GM23248 (cell line): ENCODE data around the gene ARHGEF28. TPM values are rescaled to one million over a fixed set of nuclear protein-coding genes. Genes with fewer than 3 reads are reported as not detected.

Experiments used
- DNase-seq: peaks from one replicate; pipeline ENCODE4 v3.0.0-alpha.2; 2015
- H2AFZ ChIP-seq: fragments of 200-600 bp; sonication (generic); 2 replicates; pipeline ENCODE4 v1.6.1; 2016; ENCODE audit warnings: antibody characterized with exemption
- H3F3A ChIP-seq: fragments of 200-600 bp; sonication (generic); 2 replicates; pipeline ENCODE4 v1.6.1; 2016; ENCODE audit warnings: mild to moderate bottlenecking, antibody characterized with exemption, mixed run types; ENCODE audit not compliant: insufficient read depth
- H3K27ac ChIP-seq: fragments of 200-600 bp; sonication (generic); 2 replicates; pipeline ENCODE4 v1.5.1; 2016; ENCODE audit warnings: mild to moderate bottlenecking
- H3K27me3 ChIP-seq: fragments of 200-600 bp; sonication (generic); replicated peaks from 2 replicates; pipeline ENCODE4 v1.6.1; 2016; ENCODE audit warnings: mild to moderate bottlenecking; ENCODE audit not compliant: insufficient read depth
- H3K36me3 ChIP-seq: fragments of 200-600 bp; sonication (generic); 2 replicates; pipeline ENCODE4 v1.6.1; 2016; ENCODE audit warnings: low read depth, mild to moderate bottlenecking
- H3K4me1 ChIP-seq: fragments of 200-600 bp; sonication (generic); 2 replicates; pipeline ENCODE4 v1.6.1; 2016; ENCODE audit warnings: mild to moderate bottlenecking; ENCODE audit not compliant: insufficient read depth
- H3K4me2 ChIP-seq: fragments of 200-600 bp; sonication (generic); one replicate; pipeline ENCODE4 v1.6.1; 2016; ENCODE audit warnings: mild to moderate bottlenecking; ENCODE audit not compliant: unreplicated experiment
- H3K4me3 ChIP-seq: fragments of 200-600 bp; sonication (generic); 2 replicates; pipeline ENCODE4 v1.5.1; 2016; ENCODE audit warnings: mild to moderate bottlenecking
- H3K79me2 ChIP-seq: fragments of 200-600 bp; sonication (generic); 2 replicates; pipeline ENCODE4 v1.6.1; 2016; ENCODE audit warnings: mild to moderate bottlenecking; ENCODE audit not compliant: insufficient read depth
- H3K9ac ChIP-seq: fragments of 200-600 bp; sonication (generic); 2 replicates; pipeline ENCODE4 v1.6.1; 2016; ENCODE audit warnings: mild to moderate bottlenecking
- H3K9me2 ChIP-seq: fragments of 200-600 bp; sonication (generic); 2 replicates; pipeline ENCODE4 v1.6.1; 2016; ENCODE audit warnings: mixed run types, mild to moderate bottlenecking, moderate library complexity; ENCODE audit not compliant: insufficient read depth
- H3K9me3 ChIP-seq: fragments of 200-600 bp; sonication (generic); one replicate; pipeline ENCODE4 v1.6.1; 2017; ENCODE audit warnings: low read depth
- H4K20me1 ChIP-seq: fragments of 200-600 bp; sonication (generic); 2 replicates; pipeline ENCODE4 v1.6.0; 2016; ENCODE audit not compliant: insufficient read depth
- EZH2 ChIP-seq: fragments of 200-600 bp; sonication (generic); IDR thresholded peaks from 2 replicates; pipeline ENCODE4 v1.6.1; 2018; ENCODE audit warnings: antibody characterized with exemption, mild to moderate bottlenecking; ENCODE audit not compliant: insufficient read depth, poor library complexity, severe bottlenecking
- EZH2phosphoT487 ChIP-seq: fragments of 200-600 bp; sonication (generic); IDR thresholded peaks from 2 replicates; pipeline ENCODE4 v1.6.1; 2018; ENCODE audit warnings: antibody characterized with exemption, moderate library complexity, mild to moderate bottlenecking, low read depth; ENCODE audit not compliant: insufficient read depth
- WGBS, 2 experiments: methylation state at CpG; one replicate each; pipeline ENCODE4 v1.1.6; 2015 to 2017; ENCODE audit warnings: low lambda C conversion rate in 2 of 2, low coverage in 1 of 2; ENCODE audit errors: missing lambda C conversion rate in 2 of 2; 5-methylcytosine and 5-hydroxymethylcytosine counted together
- in situ Hi-C: fragments of 300-500 bp; cut with MboI; formaldehyde crosslinking; loops from 2 replicates; pipeline ENCODE4 v1.15.0; 2020
- polyA plus RNA-seq: library from polyadenylated mRNA; unstranded; fragments of >200 nt; fragmentation: Nextera tagmentation; extraction: Ambion mirVana; gene quantifications from 2 replicates; pipeline ENCODE4 v1.2.1, GENCODE V29; 2016
- total RNA-seq: library from RNA; depleted of rRNA; stranded (reverse); fragments of >200 nt; shearing (Covaris generic); gene quantifications from 2 replicates; pipeline ENCODE4 v1.2.3, GENCODE V29; 2014

Gene ARHGEF28
- total and polyA plus RNA-seq, 2 experiments from 2014 or later: 5.0 to 9.6 TPM

DNA sequence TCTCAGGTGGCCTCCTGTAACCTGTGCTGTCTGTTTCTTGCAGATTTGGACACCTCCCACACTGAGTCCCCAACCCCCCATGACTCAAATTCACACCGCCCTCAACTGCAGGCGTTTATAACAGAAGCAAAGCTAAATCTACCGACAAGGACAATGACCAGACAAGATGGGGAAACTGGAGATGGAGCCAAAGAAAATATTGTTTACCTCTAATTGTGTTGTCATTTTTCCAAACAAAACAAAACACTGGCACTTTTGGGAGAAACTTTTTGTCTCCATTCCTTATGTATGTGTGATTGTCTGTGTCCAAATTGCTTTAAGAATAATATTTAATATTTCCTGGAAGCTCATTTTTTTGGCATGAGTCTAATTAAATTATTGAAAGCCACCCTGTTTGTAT, 314.8 kb downstream of the ARHGEF28 start:
- H3K4me3 ChIP-seq: no peak overlapping the region
- peaks cover 28% of the 10 kb centered on the region for H3F3A ChIP-seq
- H3K36me3 ChIP-seq: no peaks in the 10 kb centered on the region
- TF ChIP-seq EZH2phosphoT487: no peak
- TF ChIP-seq EZH2: no peak
- H3K27me3 ChIP-seq: no peaks in the 10 kb centered on the region
- no peak overlapping the region for H3K4me2 ChIP-seq
- no peak for DNase-seq
- H3K9me2 ChIP-seq: no peaks in the 10 kb centered on the region
- WGBS, 2 experiments: 96 to 100% methylated on average over 3 of the region's 3 CpGs
- H4K20me1 ChIP-seq: no peaks in the 10 kb centered on the region
- H3K79me2 ChIP-seq: no peaks in the 10 kb centered on the region
- no peak overlapping the region for H3K9ac ChIP-seq
- in situ Hi-C loops: no loop called here
- H3K9me3 ChIP-seq: no peaks in the 10 kb centered on the region
- H3K27ac ChIP-seq: no peak overlapping the region
- peaks cover 19% of the 10 kb centered on the region for H3K4me1 ChIP-seq
- no peak overlapping the region for H2AFZ ChIP-seq

GRCh38 chr5:73942783-73943182, 316.8 kb downstream of the ARHGEF28 start:
- no peaks in the 10 kb centered on the region for H3K9me2 ChIP-seq
- no peak overlapping the region for H3K9ac ChIP-seq
- no peaks in the 10 kb centered on the region for H3K79me2 ChIP-seq
- in situ Hi-C loops: no loop called here
- H3K27me3 ChIP-seq: no peaks in the 10 kb centered on the region
- H3K27ac ChIP-seq: no peak overlapping the region
- no peak overlapping the region for H2AFZ ChIP-seq
- no peak overlapping the region for H3K4me3 ChIP-seq
- no peaks in the 10 kb centered on the region for H3K36me3 ChIP-seq
- TF ChIP-seq EZH2 (no peak), EZH2phosphoT487 (no peak)
- no peaks in the 10 kb centered on the region for H4K20me1 ChIP-seq
- H3K4me1 ChIP-seq: peaks cover 19% of the 10 kb centered on the region
- no peaks in the 10 kb centered on the region for H3K9me3 ChIP-seq
- no peak for DNase-seq
- 87 to 94% methylated on average over 1 of the region's 1 CpG for WGBS, 2 experiments
- H3K4me2 ChIP-seq: no peak overlapping the region
- H3F3A ChIP-seq: peaks cover 18% of the 10 kb centered on the region

DNA sequence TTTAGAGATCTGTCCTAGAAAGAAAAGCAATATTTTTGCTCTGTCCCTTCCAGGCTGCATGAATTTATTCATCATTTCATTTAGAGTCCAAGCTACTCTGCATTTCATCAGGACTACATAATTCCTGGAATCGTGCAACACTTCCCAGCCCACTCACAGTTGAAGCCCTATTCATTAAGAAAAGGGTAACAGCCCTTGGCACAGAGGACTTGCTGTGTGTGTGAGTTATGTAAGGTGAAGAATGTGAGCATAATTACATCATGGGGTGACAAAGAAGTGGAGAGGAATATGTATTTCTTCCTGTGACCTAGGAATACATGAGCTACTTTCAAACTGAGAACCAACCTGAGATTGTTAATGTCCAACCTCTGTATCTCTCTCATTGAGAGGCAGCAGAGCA, 317.4 kb downstream of the ARHGEF28 start:
- WGBS, 2 experiments: 16 to 27% methylated on average over 1 of the region's 1 CpG
- DNase-seq: peak; percentile 42
- Histone ChIP-seq H2AFZ (no peak overlapping the region), H3K27ac (no peak overlapping the region), H3K4me1 (peaks cover 19% of the 10 kb centered on the region), H3K27me3 (no peaks in the 10 kb centered on the region), H3K4me3 (no peak overlapping the region), H3K4me2 (no peak overlapping the region), H3K9me2 (no peaks in the 10 kb centered on the region), H3K36me3 (no peaks in the 10 kb centered on the region), H3K79me2 (no peaks in the 10 kb centered on the region), H3K9ac (no peak overlapping the region), H3K9me3 (no peaks in the 10 kb centered on the region), H4K20me1 (no peaks in the 10 kb centered on the region), H3F3A (peaks cover 18% of the 10 kb centered on the region)
- TF ChIP-seq EZH2 (no peak), EZH2phosphoT487 (no peak)
- in situ Hi-C loops: no loop called here

- Histone ChIP-seq H3K36me3 (no peaks in the 10 kb centered on the region), H3K9me2 (no peaks in the 10 kb centered on the region), H3K4me3 (no peak overlapping the region), H3K9ac (no peak overlapping the region), H3K4me1 (peaks cover 21% of the 10 kb centered on the region), H3F3A (peaks cover 15% of the 10 kb centered on the region), H4K20me1 (no peaks in the 10 kb centered on the region), H3K79me2 (no peaks in the 10 kb centered on the region), H3K27ac (no peak overlapping the region), H3K27me3 (no peaks in the 10 kb centered on the region), H2AFZ (no peak overlapping the region), H3K4me2 (no peak overlapping the region), H3K9me3 (no peaks in the 10 kb centered on the region)
- TF ChIP-seq EZH2: no peak
- TF ChIP-seq EZH2phosphoT487: no peak
- in situ Hi-C loops: no loop called here
- WGBS, 2 experiments: 78 to 82% methylated on average over 1 of the region's 1 CpG
- DNase-seq: no peak
Observed at GRCh38 chr5:73944581-73944980, 318.6 kb downstream of the ARHGEF28 start.

GRCh38 chr5:73945505-73945904, 319.5 kb downstream of the ARHGEF28 start:
- peaks cover 20% of the 10 kb centered on the region for H3K4me1 ChIP-seq
- H3K9me2 ChIP-seq: no peaks in the 10 kb centered on the region
- no peaks in the 10 kb centered on the region for H4K20me1 ChIP-seq
- TF ChIP-seq EZH2phosphoT487 (no peak), EZH2 (no peak)
- no peak overlapping the region for H3K27ac ChIP-seq
- WGBS, 2 experiments: 94 to 97% methylated on average over 7 of the region's 7 CpGs
- no peak for DNase-seq
- no peak overlapping the region for H3K9ac ChIP-seq
- H3F3A ChIP-seq: peaks cover 17% of the 10 kb centered on the region
- H3K9me3 ChIP-seq: no peaks in the 10 kb centered on the region
- no peak overlapping the region for H3K4me3 ChIP-seq
- H3K79me2 ChIP-seq: no peaks in the 10 kb centered on the region
- in situ Hi-C loops: no loop called here
- no peaks in the 10 kb centered on the region for H3K27me3 ChIP-seq
- no peaks in the 10 kb centered on the region for H3K36me3 ChIP-seq
- H2AFZ ChIP-seq: no peak overlapping the region
- H3K4me2 ChIP-seq: no peak overlapping the region
